ENCODE data around the gene PILRA.

The PILRA gene

GRCh38 chr7:100401811-100402210 is 28.5 kb downstream of the PILRA start:
- H3K27me3 ChIP-seq (ENCODE audit: control insufficient read depth in 2 of 2, insufficient read depth in 2 of 2, low read length in 2 of 2): no peaks in the 10 kb centered on the region
- no peaks in the 10 kb centered on the region for H3K9me3 ChIP-seq (ENCODE audit: control insufficient read depth in 2 of 2, low read length in 2 of 2)
- no peak overlapping the region for H3K4me3 ChIP-seq (ENCODE audit: low read length in 2 of 2)
- no peaks in the 10 kb centered on the region for H3K36me3 ChIP-seq (ENCODE audit: control insufficient read depth in 2 of 2, insufficient read depth in 2 of 2, low read length in 2 of 2)
- no peak overlapping the region for H3K27ac ChIP-seq (ENCODE audit: low read depth in 2 of 2, low read length in 2 of 2)
- H3K4me1 ChIP-seq (ENCODE audit: control insufficient read depth in 2 of 2, insufficient read depth in 2 of 2, low read length in 2 of 2): peaks cover 0 to 3% of the 10 kb centered on the region in 2 donors
- H3K9ac ChIP-seq (ENCODE audit: low read depth in 1 of 2, low read length in 2 of 2): no peak overlapping the region

GRCh38 chr7:100402241-100402640 is 29.0 kb downstream of the PILRA start:
- no peaks in the 10 kb centered on the region for H3K9me3 ChIP-seq (ENCODE audit: control insufficient read depth in 2 of 2, low read length in 2 of 2)
- H3K4me3 ChIP-seq (ENCODE audit: low read length in 2 of 2): no peak overlapping the region
- no peaks in the 10 kb centered on the region for H3K36me3 ChIP-seq (ENCODE audit: control insufficient read depth in 2 of 2, insufficient read depth in 2 of 2, low read length in 2 of 2)
- H3K4me1 ChIP-seq (ENCODE audit: control insufficient read depth in 2 of 2, insufficient read depth in 2 of 2, low read length in 2 of 2): no peaks in the 10 kb centered on the region
- no peaks in the 10 kb centered on the region for H3K27me3 ChIP-seq (ENCODE audit: control insufficient read depth in 2 of 2, insufficient read depth in 2 of 2, low read length in 2 of 2)
- H3K9ac ChIP-seq (ENCODE audit: low read depth in 1 of 2, low read length in 2 of 2): no peak overlapping the region
- H3K27ac ChIP-seq (ENCODE audit: low read depth in 2 of 2, low read length in 2 of 2): no peak overlapping the region

- no peaks in the 10 kb centered on the region for H3K27me3 ChIP-seq (ENCODE audit: control insufficient read depth in 2 of 2, insufficient read depth in 2 of 2, low read length in 2 of 2)
- no peak overlapping the region for H3K27ac ChIP-seq (ENCODE audit: low read depth in 2 of 2, low read length in 2 of 2)
- no peak overlapping the region for H3K4me3 ChIP-seq (ENCODE audit: low read length in 2 of 2)
- no peak overlapping the region for H3K9ac ChIP-seq (ENCODE audit: low read depth in 1 of 2, low read length in 2 of 2)
- no peaks in the 10 kb centered on the region for H3K9me3 ChIP-seq (ENCODE audit: control insufficient read depth in 2 of 2, low read length in 2 of 2)
- H3K36me3 ChIP-seq (ENCODE audit: control insufficient read depth in 2 of 2, insufficient read depth in 2 of 2, low read length in 2 of 2): no peaks in the 10 kb centered on the region
- H3K4me1 ChIP-seq (ENCODE audit: control insufficient read depth in 2 of 2, insufficient read depth in 2 of 2, low read length in 2 of 2): no peaks in the 10 kb centered on the region
These were observed 33.5 kb downstream of the PILRA start for GRCh38 chr7:100406767-100407166.

GRCh38 chr7:100407285-100408180 is 34.2 kb downstream of the PILRA start:
- Histone ChIP-seq H3K27ac (ENCODE audit: low read depth in 2 of 2, low read length in 2 of 2) (no peak overlapping the region), H3K9ac (ENCODE audit: low read depth in 1 of 2, low read length in 2 of 2) (no peak overlapping the region), H3K4me1 (ENCODE audit: control insufficient read depth in 2 of 2, insufficient read depth in 2 of 2, low read length in 2 of 2) (no peaks in the 10 kb centered on the region), H3K9me3 (ENCODE audit: control insufficient read depth in 2 of 2, low read length in 2 of 2) (no peaks in the 10 kb centered on the region), H3K4me3 (ENCODE audit: low read length in 2 of 2) (no peak overlapping the region), H3K27me3 (ENCODE audit: control insufficient read depth in 2 of 2, insufficient read depth in 2 of 2, low read length in 2 of 2) (no peaks in the 10 kb centered on the region), H3K36me3 (ENCODE audit: control insufficient read depth in 2 of 2, insufficient read depth in 2 of 2, low read length in 2 of 2) (no peaks in the 10 kb centered on the region)

GRCh38 chr7:100411101-100411500 is 37.8 kb downstream of the PILRA start:
- Histone ChIP-seq H3K36me3 (ENCODE audit: control insufficient read depth in 2 of 2, insufficient read depth in 2 of 2, low read length in 2 of 2) (no peaks in the 10 kb centered on the region), H3K27me3 (ENCODE audit: control insufficient read depth in 2 of 2, insufficient read depth in 2 of 2, low read length in 2 of 2) (no peaks in the 10 kb centered on the region), H3K4me1 (ENCODE audit: control insufficient read depth in 2 of 2, insufficient read depth in 2 of 2, low read length in 2 of 2) (no peaks in the 10 kb centered on the region)

GRCh38 chr7:100413346-100413745 is 40.1 kb downstream of the PILRA start:
- Histone ChIP-seq H3K36me3 (ENCODE audit: control insufficient read depth in 2 of 2, insufficient read depth in 2 of 2, low read length in 2 of 2) (no peaks in the 10 kb centered on the region), H3K27ac (ENCODE audit: low read depth in 2 of 2, low read length in 2 of 2) (no peak overlapping the region), H3K9ac (ENCODE audit: low read depth in 1 of 2, low read length in 2 of 2) (no peak overlapping the region), H3K9me3 (ENCODE audit: control insufficient read depth in 2 of 2, low read length in 2 of 2) (no peaks in the 10 kb centered on the region), H3K4me1 (ENCODE audit: control insufficient read depth in 2 of 2, insufficient read depth in 2 of 2, low read length in 2 of 2) (no peaks in the 10 kb centered on the region), H3K27me3 (ENCODE audit: control insufficient read depth in 2 of 2, insufficient read depth in 2 of 2, low read length in 2 of 2) (no peaks in the 10 kb centered on the region), H3K4me3 (ENCODE audit: low read length in 2 of 2) (no peak overlapping the region)

More at GRCh38 chr7:100411101-100411500, 37.8 kb downstream of the PILRA start:
- Histone ChIP-seq H3K9me3 (ENCODE audit: control insufficient read depth in 2 of 2, low read length in 2 of 2) (no peaks in the 10 kb centered on the region), H3K4me3 (ENCODE audit: low read length in 2 of 2) (no peak overlapping the region), H3K27ac (ENCODE audit: low read depth in 2 of 2, low read length in 2 of 2) (no peak overlapping the region), H3K9ac (ENCODE audit: low read depth in 1 of 2, low read length in 2 of 2) (no peak overlapping the region)

GRCh38 chr7:100413889-100414288 is 40.6 kb downstream of the PILRA start:
- H3K4me3 ChIP-seq (ENCODE audit: low read length in 2 of 2): no peak overlapping the region

GRCh38 chr7:100415448-100415847 is 42.2 kb downstream of the PILRA start:
- no peak overlapping the region for H3K4me3 ChIP-seq (ENCODE audit: low read length in 2 of 2)
- no peaks in the 10 kb centered on the region for H3K36me3 ChIP-seq (ENCODE audit: control insufficient read depth in 2 of 2, insufficient read depth in 2 of 2, low read length in 2 of 2)
- H3K27me3 ChIP-seq (ENCODE audit: control insufficient read depth in 2 of 2, insufficient read depth in 2 of 2, low read length in 2 of 2): no peaks in the 10 kb centered on the region
- no peaks in the 10 kb centered on the region for H3K9me3 ChIP-seq (ENCODE audit: control insufficient read depth in 2 of 2, low read length in 2 of 2)
- H3K27ac ChIP-seq (ENCODE audit: low read depth in 2 of 2, low read length in 2 of 2): no peak overlapping the region
- no peaks in the 10 kb centered on the region for H3K4me1 ChIP-seq (ENCODE audit: control insufficient read depth in 2 of 2, insufficient read depth in 2 of 2, low read length in 2 of 2)
- H3K9ac ChIP-seq (ENCODE audit: low read depth in 1 of 2, low read length in 2 of 2): no peak overlapping the region

More at GRCh38 chr7:100413889-100414288, 40.6 kb downstream of the PILRA start:
- Histone ChIP-seq H3K9me3 (ENCODE audit: control insufficient read depth in 2 of 2, low read length in 2 of 2) (no peaks in the 10 kb centered on the region), H3K9ac (ENCODE audit: low read depth in 1 of 2, low read length in 2 of 2) (no peak overlapping the region), H3K27me3 (ENCODE audit: control insufficient read depth in 2 of 2, insufficient read depth in 2 of 2, low read length in 2 of 2) (no peaks in the 10 kb centered on the region), H3K36me3 (ENCODE audit: control insufficient read depth in 2 of 2, insufficient read depth in 2 of 2, low read length in 2 of 2) (no peaks in the 10 kb centered on the region), H3K4me1 (ENCODE audit: control insufficient read depth in 2 of 2, insufficient read depth in 2 of 2, low read length in 2 of 2) (no peaks in the 10 kb centered on the region), H3K27ac (ENCODE audit: low read depth in 2 of 2, low read length in 2 of 2) (no peak overlapping the region)

- Histone ChIP-seq H3K27ac (ENCODE audit: low read depth in 2 of 2, low read length in 2 of 2) (no peak overlapping the region), H3K4me3 (ENCODE audit: low read length in 2 of 2) (no peak overlapping the region), H3K4me1 (ENCODE audit: control insufficient read depth in 2 of 2, insufficient read depth in 2 of 2, low read length in 2 of 2) (no peaks in the 10 kb centered on the region), H3K27me3 (ENCODE audit: control insufficient read depth in 2 of 2, insufficient read depth in 2 of 2, low read length in 2 of 2) (no peaks in the 10 kb centered on the region), H3K9me3 (ENCODE audit: control insufficient read depth in 2 of 2, low read length in 2 of 2) (no peaks in the 10 kb centered on the region), H3K36me3 (ENCODE audit: control insufficient read depth in 2 of 2, insufficient read depth in 2 of 2, low read length in 2 of 2) (no peaks in the 10 kb centered on the region), H3K9ac (ENCODE audit: low read depth in 1 of 2, low read length in 2 of 2) (no peak overlapping the region)
These were observed 45.8 kb downstream of the PILRA start for GRCh38 chr7:100418930-100419659.

GRCh38 chr7:100419660-100420226 is 46.5 kb downstream of the PILRA start:
- no peak overlapping the region for H3K9ac ChIP-seq (ENCODE audit: low read depth in 1 of 2, low read length in 2 of 2)
- H3K27ac ChIP-seq (ENCODE audit: low read depth in 2 of 2, low read length in 2 of 2): no peak overlapping the region
- no peaks in the 10 kb centered on the region for H3K4me1 ChIP-seq (ENCODE audit: control insufficient read depth in 2 of 2, insufficient read depth in 2 of 2, low read length in 2 of 2)
- H3K27me3 ChIP-seq (ENCODE audit: control insufficient read depth in 2 of 2, insufficient read depth in 2 of 2, low read length in 2 of 2): no peaks in the 10 kb centered on the region
- no peak overlapping the region for H3K4me3 ChIP-seq (ENCODE audit: low read length in 2 of 2)
- H3K9me3 ChIP-seq (ENCODE audit: control insufficient read depth in 2 of 2, low read length in 2 of 2): no peaks in the 10 kb centered on the region
- no peaks in the 10 kb centered on the region for H3K36me3 ChIP-seq (ENCODE audit: control insufficient read depth in 2 of 2, insufficient read depth in 2 of 2, low read length in 2 of 2)
